Limb (tissue), 2 donors: ENCODE results near the gene COPG1.
"Not testable (repeated sequence)": the region's sequence is repeated elsewhere in the genome, so short reads cannot be mapped to it uniquely, and the experiment has no call there.

Source experiments
- DNase-seq, 2 donors: peaks; one replicate each; pipeline ENCODE4 v3.0.0-alpha.2; 2016; ENCODE audit errors: extremely low spot score in 2 of 2

COPG1 gene

GRCh38 chr3:129239991-129240390 lies 9.4 kb upstream of the COPG1 start:
- DNase-seq = no peak

- DNase-seq = no peak
Measured at GRCh38 chr3:129240436-129240835, 9.0 kb upstream of the COPG1 start.

GRCh38 chr3:129245141-129245540 lies 4.3 kb upstream of the COPG1 start:
- no peak for DNase-seq

GRCh38 chr3:129245641-129246306 lies 3.6 kb upstream of the COPG1 start:
- peak; percentile 80 to 92 for DNase-seq

GRCh38 chr3:129246636-129247035 lies 2.8 kb upstream of the COPG1 start:
- DNase-seq = no peak

- DNase-seq = no peak
Measured at GRCh38 chr3:129248286-129248979, 973 bp upstream of the COPG1 start.

GRCh38 chr3:129252748-129253147 lies 3.3 kb downstream of the COPG1 start:
- no peak for DNase-seq

- DNase-seq = no peak
Measured at GRCh38 chr3:129254536-129255230, 5.3 kb downstream of the COPG1 start.

GRCh38 chr3:129256270-129256669 lies 6.9 kb downstream of the COPG1 start:
- DNase-seq = no peak

GRCh38 chr3:129257609-129258008 lies 8.2 kb downstream of the COPG1 start:
- no peak for DNase-seq

- DNase-seq = no peak
Measured at GRCh38 chr3:129259612-129260477, 10.4 kb downstream of the COPG1 start.

GRCh38 chr3:129260606-129261005 lies 11.2 kb downstream of the COPG1 start:
- no peak for DNase-seq

- no peak for DNase-seq
Measured at GRCh38 chr3:129261894-129262293, 12.5 kb downstream of the COPG1 start.

GRCh38 chr3:129263161-129263910 lies 13.9 kb downstream of the COPG1 start:
- no peak for DNase-seq

GRCh38 chr3:129264994-129265393 lies 15.6 kb downstream of the COPG1 start:
- not testable (repeated sequence) for DNase-seq

- DNase-seq = no peak
Measured at GRCh38 chr3:129266651-129267050, 17.2 kb downstream of the COPG1 start.

- no peak for DNase-seq
Measured at GRCh38 chr3:129268396-129268795, 19.0 kb downstream of the COPG1 start.

GRCh38 chr3:129271674-129272073 lies 22.3 kb downstream of the COPG1 start:
- DNase-seq = no peak

GRCh38 chr3:129276385-129276784 lies 27.0 kb downstream of the COPG1 start:
- DNase-seq = no peak

- peak in 1 of 2 donors; percentile 8 for DNase-seq
Measured at GRCh38 chr3:129277829-129278271, 28.4 kb downstream of the COPG1 start.
